ENCODE measurements around the gene GLCCI1.

GLCCI1 gene

GRCh38 chr7:7964691-7965090 is 3.9 kb upstream of the GLCCI1 start:
- no peak for DNase-seq

- no peak for DNase-seq
These were observed 3.3 kb upstream of the GLCCI1 start for GRCh38 chr7:7965301-7965700.

GRCh38 chr7:7966141-7966734 is 2.4 kb upstream of the GLCCI1 start:
- DNase-seq: no peak

GRCh38 chr7:7967886-7968543 is 581 bp upstream of the GLCCI1 start:
- no peak for DNase-seq

GRCh38 chr7:7969306-7970236 is 975 bp downstream of the GLCCI1 start:
- peak; percentile 13 for DNase-seq

- no peak for DNase-seq
These were observed 1.6 kb downstream of the GLCCI1 start for GRCh38 chr7:7970237-7970530.

- no peak for DNase-seq
These were observed 2.1 kb downstream of the GLCCI1 start for GRCh38 chr7:7970531-7971307.

GRCh38 chr7:7971308-7972040 is 2.9 kb downstream of the GLCCI1 start:
- DNase-seq: no peak

- DNase-seq: no peak
These were observed 3.5 kb downstream of the GLCCI1 start for GRCh38 chr7:7972128-7972527.

GRCh38 chr7:7972922-7973594 is 4.5 kb downstream of the GLCCI1 start:
- no peak for DNase-seq

- no peak for DNase-seq
These were observed 8.1 kb downstream of the GLCCI1 start for GRCh38 chr7:7976677-7977076.

- DNase-seq: no peak
These were observed 9.2 kb downstream of the GLCCI1 start for GRCh38 chr7:7977774-7978173.

GRCh38 chr7:7978860-7979259 is 10.3 kb downstream of the GLCCI1 start:
- DNase-seq: peak; percentile 61

GRCh38 chr7:7979558-7979957 is 11.0 kb downstream of the GLCCI1 start:
- DNase-seq: peak; percentile 13

GRCh38 chr7:7980134-7980533 is 11.5 kb downstream of the GLCCI1 start:
- DNase-seq: no peak

GRCh38 chr7:7982904-7983303 is 14.3 kb downstream of the GLCCI1 start:
- no peak for DNase-seq

- no peak for DNase-seq
These were observed 15.8 kb downstream of the GLCCI1 start for GRCh38 chr7:7984424-7984823.

GRCh38 chr7:7988706-7989105 is 20.1 kb downstream of the GLCCI1 start:
- no peak for DNase-seq

- no peak for DNase-seq
These were observed 20.5 kb downstream of the GLCCI1 start for GRCh38 chr7:7989133-7989532.

GRCh38 chr7:7989616-7990440 is 21.2 kb downstream of the GLCCI1 start:
- no peak for DNase-seq

GRCh38 chr7:7990441-7990761 is 21.8 kb downstream of the GLCCI1 start:
- no peak for DNase-seq

Measured in MV-4-11 (cell line).